GM23248 (cell line): ENCODE results near the gene MAP1S. TPM values are rescaled to one million over a fixed set of nuclear protein-coding genes. Genes with fewer than 3 reads are reported as not detected.

Source experiments
- DNase-seq: peaks from one replicate; pipeline ENCODE4 v3.0.0-alpha.2; 2015
- H2AFZ ChIP-seq: fragments of 200-600 bp; sonication (generic); 2 replicates; pipeline ENCODE4 v1.6.1; 2016; ENCODE audit warnings: antibody characterized with exemption
- H3F3A ChIP-seq: fragments of 200-600 bp; sonication (generic); 2 replicates; pipeline ENCODE4 v1.6.1; 2016; ENCODE audit warnings: mild to moderate bottlenecking, antibody characterized with exemption, mixed run types; ENCODE audit not compliant: insufficient read depth
- H3K27ac ChIP-seq: fragments of 200-600 bp; sonication (generic); 2 replicates; pipeline ENCODE4 v1.5.1; 2016; ENCODE audit warnings: mild to moderate bottlenecking
- H3K27me3 ChIP-seq: fragments of 200-600 bp; sonication (generic); replicated peaks from 2 replicates; pipeline ENCODE4 v1.6.1; 2016; ENCODE audit warnings: mild to moderate bottlenecking; ENCODE audit not compliant: insufficient read depth
- H3K36me3 ChIP-seq: fragments of 200-600 bp; sonication (generic); 2 replicates; pipeline ENCODE4 v1.6.1; 2016; ENCODE audit warnings: low read depth, mild to moderate bottlenecking
- H3K4me1 ChIP-seq: fragments of 200-600 bp; sonication (generic); 2 replicates; pipeline ENCODE4 v1.6.1; 2016; ENCODE audit warnings: mild to moderate bottlenecking; ENCODE audit not compliant: insufficient read depth
- H3K4me2 ChIP-seq: fragments of 200-600 bp; sonication (generic); one replicate; pipeline ENCODE4 v1.6.1; 2016; ENCODE audit warnings: mild to moderate bottlenecking; ENCODE audit not compliant: unreplicated experiment
- H3K4me3 ChIP-seq: fragments of 200-600 bp; sonication (generic); 2 replicates; pipeline ENCODE4 v1.5.1; 2016; ENCODE audit warnings: mild to moderate bottlenecking
- H3K79me2 ChIP-seq: fragments of 200-600 bp; sonication (generic); 2 replicates; pipeline ENCODE4 v1.6.1; 2016; ENCODE audit warnings: mild to moderate bottlenecking; ENCODE audit not compliant: insufficient read depth
- H3K9ac ChIP-seq: fragments of 200-600 bp; sonication (generic); 2 replicates; pipeline ENCODE4 v1.6.1; 2016; ENCODE audit warnings: mild to moderate bottlenecking
- H3K9me2 ChIP-seq: fragments of 200-600 bp; sonication (generic); 2 replicates; pipeline ENCODE4 v1.6.1; 2016; ENCODE audit warnings: mixed run types, mild to moderate bottlenecking, moderate library complexity; ENCODE audit not compliant: insufficient read depth
- H3K9me3 ChIP-seq: fragments of 200-600 bp; sonication (generic); one replicate; pipeline ENCODE4 v1.6.1; 2017; ENCODE audit warnings: low read depth
- H4K20me1 ChIP-seq: fragments of 200-600 bp; sonication (generic); 2 replicates; pipeline ENCODE4 v1.6.0; 2016; ENCODE audit not compliant: insufficient read depth
- EZH2 ChIP-seq: fragments of 200-600 bp; sonication (generic); IDR thresholded peaks from 2 replicates; pipeline ENCODE4 v1.6.1; 2018; ENCODE audit warnings: antibody characterized with exemption, mild to moderate bottlenecking; ENCODE audit not compliant: insufficient read depth, poor library complexity, severe bottlenecking
- EZH2phosphoT487 ChIP-seq: fragments of 200-600 bp; sonication (generic); IDR thresholded peaks from 2 replicates; pipeline ENCODE4 v1.6.1; 2018; ENCODE audit warnings: antibody characterized with exemption, moderate library complexity, mild to moderate bottlenecking, low read depth; ENCODE audit not compliant: insufficient read depth
- WGBS, 2 experiments: methylation state at CpG; one replicate each; pipeline ENCODE4 v1.1.6; 2015 to 2017; ENCODE audit warnings: low lambda C conversion rate in 2 of 2, low coverage in 1 of 2; ENCODE audit errors: missing lambda C conversion rate in 2 of 2; 5-methylcytosine and 5-hydroxymethylcytosine counted together
- in situ Hi-C: fragments of 300-500 bp; cut with MboI; formaldehyde crosslinking; loops from 2 replicates; pipeline ENCODE4 v1.15.0; 2020
- polyA plus RNA-seq: library from polyadenylated mRNA; unstranded; fragments of >200 nt; fragmentation: Nextera tagmentation; extraction: Ambion mirVana; gene quantifications from 2 replicates; pipeline ENCODE4 v1.2.1, GENCODE V29; 2016
- total RNA-seq: library from RNA; depleted of rRNA; stranded (reverse); fragments of >200 nt; shearing (Covaris generic); gene quantifications from 2 replicates; pipeline ENCODE4 v1.2.3, GENCODE V29; 2014

The MAP1S gene
- total and polyA plus RNA-seq, 2 experiments from 2014 or later = 37.1 to 44.8 TPM

DNA sequence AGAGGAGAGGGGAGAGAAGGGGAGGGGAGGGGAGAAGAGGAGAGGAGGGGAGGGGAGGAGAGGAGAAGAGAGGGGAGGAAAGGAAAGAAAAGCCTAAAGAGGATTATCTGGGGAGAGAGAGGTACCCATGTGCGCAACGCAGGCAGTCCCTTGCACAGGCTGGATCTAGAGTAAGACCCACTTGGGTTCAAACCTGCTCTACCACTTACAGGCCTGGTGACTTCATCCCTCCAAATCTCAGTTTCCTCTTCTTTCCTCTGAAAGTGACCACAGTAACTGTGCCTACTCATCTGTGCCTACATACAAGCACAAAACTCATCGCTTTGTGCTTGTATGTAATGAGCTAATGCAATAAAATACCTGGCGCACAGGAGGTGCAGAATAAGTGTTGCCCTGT, 732 bp upstream of the MAP1S start:
- TF ChIP-seq EZH2phosphoT487 = no peak
- no peak for TF ChIP-seq EZH2
- H3K4me1 ChIP-seq = peaks cover 33% of the 10 kb centered on the region
- in situ Hi-C loops = no loop called here
- H3K79me2 ChIP-seq = peaks cover 42% of the 10 kb centered on the region
- no peaks in the 10 kb centered on the region for H3K9me3 ChIP-seq
- no peaks in the 10 kb centered on the region for H3K9me2 ChIP-seq
- peak overlapping the region; percentile 37; the same call in 1 of the 2 replicates for H3K27ac ChIP-seq
- no peak overlapping the region for H3K4me2 ChIP-seq
- no peak for DNase-seq
- no peaks in the 10 kb centered on the region for H4K20me1 ChIP-seq
- H3K27me3 ChIP-seq = no peaks in the 10 kb centered on the region
- no peaks in the 10 kb centered on the region for H3K36me3 ChIP-seq
- peak overlapping the region; percentile 86; the same call in 1 of the 2 replicates for H2AFZ ChIP-seq
- H3K4me3 ChIP-seq = no peak overlapping the region
- H3K9ac ChIP-seq = no peak overlapping the region
- WGBS, 2 experiments = 87 to 88% methylated on average over 2 to 4 of the region's 4 CpGs
- peaks cover 29% of the 10 kb centered on the region for H3F3A ChIP-seq

DNA sequence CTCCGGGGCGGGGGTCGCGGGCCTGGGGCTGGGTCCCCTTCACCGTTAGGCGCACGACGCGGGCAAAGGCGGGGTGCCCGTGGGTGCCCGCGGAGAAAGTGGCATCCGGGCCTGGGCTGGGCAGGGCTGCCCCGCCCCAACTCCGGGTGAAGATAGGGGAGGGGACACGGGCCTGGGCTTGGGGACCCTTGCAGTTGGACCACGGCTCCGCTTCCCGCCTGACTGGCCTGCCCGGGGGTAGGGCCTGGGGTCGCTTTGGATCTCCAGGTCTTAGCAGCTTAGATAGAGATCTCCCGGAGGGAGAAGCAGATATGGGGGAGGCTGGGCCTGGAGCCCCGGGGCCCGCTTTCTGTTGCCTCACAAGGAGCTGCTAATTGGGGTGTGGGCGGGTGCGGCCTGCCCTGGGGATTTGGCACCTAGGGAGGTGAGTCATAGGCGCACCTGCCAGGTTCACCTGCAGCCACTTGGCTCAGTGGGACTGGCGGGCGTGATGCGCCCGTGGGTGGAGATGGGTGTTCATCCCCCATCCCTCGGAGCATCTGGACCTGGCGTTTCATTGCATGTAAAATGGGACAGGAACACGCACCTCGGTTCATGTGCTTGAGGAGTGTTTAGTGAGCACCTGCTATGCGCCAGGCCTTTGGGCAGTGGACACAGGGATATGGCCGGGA, 585 bp downstream of the MAP1S start:
- peak; percentile 25 for DNase-seq
- peak overlapping the region; percentile 99 for H3K4me3 ChIP-seq
- in situ Hi-C loops = no loop called here

DNA sequence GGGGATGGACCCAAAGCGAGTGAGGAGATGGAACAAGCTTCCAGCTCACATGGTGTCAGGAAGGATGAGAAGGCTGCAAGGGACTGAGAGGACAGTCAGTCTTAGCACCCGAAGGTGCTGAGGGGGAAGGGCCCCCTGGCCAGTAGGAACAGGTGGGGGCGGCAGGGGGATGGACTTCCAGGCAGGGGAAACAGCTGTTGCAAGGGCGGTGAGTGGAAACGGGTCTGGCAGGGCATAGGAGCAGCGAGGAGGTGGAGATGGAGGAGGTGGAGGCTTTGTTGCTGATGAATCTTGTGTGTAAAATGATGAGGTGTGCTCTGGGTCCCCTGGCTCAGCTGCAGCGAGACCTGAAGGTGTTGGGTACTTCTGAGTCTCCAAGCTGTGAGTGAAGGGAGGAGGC, 1.2 kb downstream of the MAP1S start:
- Histone ChIP-seq H3K9me3 (no peaks in the 10 kb centered on the region), H3K9ac (peak overlapping the region; percentile 87), H3F3A (peaks cover 29% of the 10 kb centered on the region), H3K4me1 (peaks cover 33% of the 10 kb centered on the region), H3K27me3 (no peaks in the 10 kb centered on the region), H3K79me2 (peaks cover 59% of the 10 kb centered on the region), H3K36me3 (no peaks in the 10 kb centered on the region), H3K9me2 (no peaks in the 10 kb centered on the region), H3K27ac (peak overlapping the region; percentile 84), H4K20me1 (no peaks in the 10 kb centered on the region), H3K4me3 (peak overlapping the region; percentile 99), H3K4me2 (peak overlapping the region; percentile 95), H2AFZ (no peak overlapping the region)
- WGBS, 2 experiments = 0 to 13% methylated on average over 5 to 7 of the region's 7 CpGs
- no peak for TF ChIP-seq EZH2phosphoT487
- no peak for TF ChIP-seq EZH2
- in situ Hi-C loops = no loop called here
- DNase-seq = peak; percentile 39

More for the DNA sequence above, 585 bp downstream of the MAP1S start:
- Histone ChIP-seq H3K36me3 (no peaks in the 10 kb centered on the region), H3K9me3 (no peaks in the 10 kb centered on the region), H4K20me1 (no peaks in the 10 kb centered on the region), H3K9ac (peak overlapping the region; percentile 87), H3K4me1 (peaks cover 33% of the 10 kb centered on the region), H3K9me2 (no peaks in the 10 kb centered on the region), H3K79me2 (peaks cover 55% of the 10 kb centered on the region), H2AFZ (no peak overlapping the region), H3F3A (peaks cover 29% of the 10 kb centered on the region), H3K27me3 (no peaks in the 10 kb centered on the region), H3K4me2 (peak overlapping the region; percentile 95), H3K27ac (peak overlapping the region; percentile 84)
- no peak for TF ChIP-seq EZH2
- TF ChIP-seq EZH2phosphoT487 = no peak
- WGBS, 2 experiments = 3% methylated on average over 21 to 34 of the region's 38 CpGs

DNA sequence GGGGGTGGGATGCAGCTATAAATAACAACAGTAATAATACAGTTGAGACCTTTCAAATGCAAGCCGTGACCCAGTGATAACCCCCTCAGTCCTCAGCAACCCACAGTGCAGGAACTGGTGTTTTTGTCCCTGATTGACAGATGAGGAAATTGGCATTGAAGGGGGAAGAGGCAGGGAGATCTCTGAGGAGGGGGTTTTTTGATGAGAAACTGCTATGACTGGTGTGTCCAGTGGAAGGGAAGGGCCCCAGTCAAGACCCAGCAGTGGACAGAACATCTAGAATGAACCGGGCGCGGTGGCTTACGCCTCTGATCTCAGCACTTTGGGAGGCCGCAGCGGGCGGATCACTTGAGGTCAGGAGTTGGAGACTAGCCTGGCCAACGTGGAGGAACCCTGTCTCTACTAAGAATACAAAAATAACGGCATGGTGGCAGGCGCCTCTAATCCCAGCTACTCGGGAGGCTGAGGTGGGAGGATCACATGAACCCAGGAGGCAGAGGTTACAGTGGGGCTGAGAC, 1.9 kb downstream of the MAP1S start:
- peak overlapping the region; percentile 99 for H3K4me3 ChIP-seq
- H3K27me3 ChIP-seq = no peaks in the 10 kb centered on the region
- 73 to 78% methylated on average over 12 of the region's 12 CpGs for WGBS, 2 experiments
- H2AFZ ChIP-seq = no peak overlapping the region
- peak overlapping the region; percentile 84 for H3K27ac ChIP-seq
- H3K36me3 ChIP-seq = no peaks in the 10 kb centered on the region
- peak overlapping the region; percentile 95 for H3K4me2 ChIP-seq
- peaks cover 66% of the 10 kb centered on the region for H3K79me2 ChIP-seq
- no peaks in the 10 kb centered on the region for H3K9me2 ChIP-seq
- in situ Hi-C loops = no loop called here
- H3K9me3 ChIP-seq = no peaks in the 10 kb centered on the region
- no peak for TF ChIP-seq EZH2phosphoT487
- no peak for TF ChIP-seq EZH2
- H3K4me1 ChIP-seq = peaks cover 33% of the 10 kb centered on the region
- H3K9ac ChIP-seq = peak overlapping the region; percentile 87
- no peak for DNase-seq
- H4K20me1 ChIP-seq = no peaks in the 10 kb centered on the region
- peaks cover 27% of the 10 kb centered on the region for H3F3A ChIP-seq
